Measurements from ENCODE around the gene TMEM106C.

- TF ChIP-seq, protein P1, sequence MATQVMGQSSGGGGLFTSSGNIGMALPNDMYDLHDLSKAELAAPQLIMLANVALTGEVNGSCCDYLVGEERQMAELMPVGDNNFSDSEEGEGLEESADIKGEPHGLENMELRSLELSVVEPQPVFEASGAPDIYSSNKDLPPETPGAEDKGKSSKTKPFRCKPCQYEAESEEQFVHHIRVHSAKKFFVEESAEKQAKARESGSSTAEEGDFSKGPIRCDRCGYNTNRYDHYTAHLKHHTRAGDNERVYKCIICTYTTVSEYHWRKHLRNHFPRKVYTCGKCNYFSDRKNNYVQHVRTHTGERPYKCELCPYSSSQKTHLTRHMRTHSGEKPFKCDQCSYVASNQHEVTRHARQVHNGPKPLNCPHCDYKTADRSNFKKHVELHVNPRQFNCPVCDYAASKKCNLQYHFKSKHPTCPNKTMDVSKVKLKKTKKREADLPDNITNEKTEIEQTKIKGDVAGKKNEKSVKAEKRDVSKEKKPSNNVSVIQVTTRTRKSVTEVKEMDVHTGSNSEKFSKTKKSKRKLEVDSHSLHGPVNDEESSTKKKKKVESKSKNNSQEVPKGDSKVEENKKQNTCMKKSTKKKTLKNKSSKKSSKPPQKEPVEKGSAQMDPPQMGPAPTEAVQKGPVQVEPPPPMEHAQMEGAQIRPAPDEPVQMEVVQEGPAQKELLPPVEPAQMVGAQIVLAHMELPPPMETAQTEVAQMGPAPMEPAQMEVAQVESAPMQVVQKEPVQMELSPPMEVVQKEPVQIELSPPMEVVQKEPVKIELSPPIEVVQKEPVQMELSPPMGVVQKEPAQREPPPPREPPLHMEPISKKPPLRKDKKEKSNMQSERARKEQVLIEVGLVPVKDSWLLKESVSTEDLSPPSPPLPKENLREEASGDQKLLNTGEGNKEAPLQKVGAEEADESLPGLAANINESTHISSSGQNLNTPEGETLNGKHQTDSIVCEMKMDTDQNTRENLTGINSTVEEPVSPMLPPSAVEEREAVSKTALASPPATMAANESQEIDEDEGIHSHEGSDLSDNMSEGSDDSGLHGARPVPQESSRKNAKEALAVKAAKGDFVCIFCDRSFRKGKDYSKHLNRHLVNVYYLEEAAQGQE (IDR thresholded peaks at IDR 0.05; ENCODE audit: low read depth), result no peak
- TF ChIP-seq NFIC (IDR thresholded peaks at IDR 0.05) (no peak), CREB1 (IDR thresholded peaks at IDR 0.05; ENCODE audit: low read depth) (no peak), MAX (IDR thresholded peaks at IDR 0.05) (no peak), CEBPB (IDR thresholded peaks at IDR 0.05) (no peak), TCF12 (IDR thresholded peaks at IDR 0.05; ENCODE audit: low read depth) (no peak), EP300 (IDR thresholded peaks at IDR 0.05; ENCODE audit: borderline replicate concordance) (no peak), TAF1 (IDR thresholded peaks at IDR 0.05; ENCODE audit: low read depth) (no peak)
- TF ChIP-seq, protein P2, sequence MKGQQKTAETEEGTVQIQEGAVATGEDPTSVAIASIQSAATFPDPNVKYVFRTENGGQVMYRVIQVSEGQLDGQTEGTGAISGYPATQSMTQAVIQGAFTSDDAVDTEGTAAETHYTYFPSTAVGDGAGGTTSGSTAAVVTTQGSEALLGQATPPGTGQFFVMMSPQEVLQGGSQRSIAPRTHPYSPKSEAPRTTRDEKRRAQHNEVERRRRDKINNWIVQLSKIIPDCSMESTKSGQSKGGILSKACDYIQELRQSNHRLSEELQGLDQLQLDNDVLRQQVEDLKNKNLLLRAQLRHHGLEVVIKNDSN (IDR thresholded peaks at IDR 0.05), result no peak
Measured at GRCh38 chr12:47990351-47991105, 27.1 kb downstream of the TMEM106C start.

Data from Ishikawa (cell line).